Measurements from ENCODE around the gene OR51B5.

DNA sequence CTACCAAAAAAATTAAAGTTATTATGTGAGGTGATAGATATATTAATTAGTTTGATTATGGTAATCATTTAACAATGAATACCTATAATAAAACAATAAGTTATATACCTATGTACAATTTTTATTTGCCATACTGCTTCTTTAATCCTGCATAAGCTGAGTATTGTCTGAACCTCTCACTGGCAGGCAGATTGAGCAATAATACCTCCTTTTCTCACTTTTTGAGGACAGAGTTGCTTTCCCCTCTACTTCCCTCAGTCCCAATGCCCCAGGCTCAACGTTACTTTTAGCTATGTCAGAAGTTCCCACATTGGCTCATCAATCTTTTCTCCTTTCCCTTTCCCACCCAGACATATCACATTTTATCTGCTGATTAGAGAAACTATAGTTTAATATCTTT lies 6.2 kb upstream of the OR51B5 start:
- TF ChIP-seq, protein P1, sequence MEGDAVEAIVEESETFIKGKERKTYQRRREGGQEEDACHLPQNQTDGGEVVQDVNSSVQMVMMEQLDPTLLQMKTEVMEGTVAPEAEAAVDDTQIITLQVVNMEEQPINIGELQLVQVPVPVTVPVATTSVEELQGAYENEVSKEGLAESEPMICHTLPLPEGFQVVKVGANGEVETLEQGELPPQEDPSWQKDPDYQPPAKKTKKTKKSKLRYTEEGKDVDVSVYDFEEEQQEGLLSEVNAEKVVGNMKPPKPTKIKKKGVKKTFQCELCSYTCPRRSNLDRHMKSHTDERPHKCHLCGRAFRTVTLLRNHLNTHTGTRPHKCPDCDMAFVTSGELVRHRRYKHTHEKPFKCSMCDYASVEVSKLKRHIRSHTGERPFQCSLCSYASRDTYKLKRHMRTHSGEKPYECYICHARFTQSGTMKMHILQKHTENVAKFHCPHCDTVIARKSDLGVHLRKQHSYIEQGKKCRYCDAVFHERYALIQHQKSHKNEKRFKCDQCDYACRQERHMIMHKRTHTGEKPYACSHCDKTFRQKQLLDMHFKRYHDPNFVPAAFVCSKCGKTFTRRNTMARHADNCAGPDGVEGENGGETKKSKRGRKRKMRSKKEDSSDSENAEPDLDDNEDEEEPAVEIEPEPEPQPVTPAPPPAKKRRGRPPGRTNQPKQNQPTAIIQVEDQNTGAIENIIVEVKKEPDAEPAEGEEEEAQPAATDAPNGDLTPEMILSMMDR (conservative IDR thresholded peaks at IDR 0.05; ENCODE audit: low read length) = no peak
- no peak for TF ChIP-seq EZH2phosphoT487 (IDR thresholded peaks at IDR 0.05; ENCODE audit: borderline replicate concordance, low read depth, low read length)
